Stimulated activated CD4-positive, alpha-beta T cell treated with anti-CD3 and anti-CD28 coated beads, Interleukin-15, amount 100 ng/mL, for 48 hours (primary cell): ENCODE data around the gene CDH2.

Experiments
- DNase-seq, 2 donors: peaks; one replicate each; pipeline ENCODE4 v3.0.0-alpha.2; 2020; ENCODE audit warnings: low read depth in 2 of 2

CDH2 gene

DNA sequence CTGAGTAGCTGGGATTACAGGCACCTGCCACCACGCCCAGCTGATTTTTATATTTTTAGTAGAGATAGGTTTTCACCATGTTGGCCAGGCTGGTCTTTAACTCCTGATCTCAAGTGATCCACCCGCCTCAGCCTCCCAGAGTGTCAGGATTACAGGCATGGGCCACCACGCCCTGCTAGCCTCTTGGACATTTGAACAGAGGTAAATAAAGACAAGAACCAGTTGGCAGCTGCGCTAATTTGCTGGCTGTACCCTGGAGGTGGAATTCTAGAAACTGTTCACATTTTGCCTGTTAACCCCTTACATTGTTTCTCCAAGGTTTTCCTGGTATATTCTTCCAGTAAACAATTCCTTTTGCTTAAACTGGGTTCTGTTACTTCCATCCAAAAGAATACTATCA lies 132.9 kb downstream of the CDH2 start:
- DNase-seq = no peak

DNA sequence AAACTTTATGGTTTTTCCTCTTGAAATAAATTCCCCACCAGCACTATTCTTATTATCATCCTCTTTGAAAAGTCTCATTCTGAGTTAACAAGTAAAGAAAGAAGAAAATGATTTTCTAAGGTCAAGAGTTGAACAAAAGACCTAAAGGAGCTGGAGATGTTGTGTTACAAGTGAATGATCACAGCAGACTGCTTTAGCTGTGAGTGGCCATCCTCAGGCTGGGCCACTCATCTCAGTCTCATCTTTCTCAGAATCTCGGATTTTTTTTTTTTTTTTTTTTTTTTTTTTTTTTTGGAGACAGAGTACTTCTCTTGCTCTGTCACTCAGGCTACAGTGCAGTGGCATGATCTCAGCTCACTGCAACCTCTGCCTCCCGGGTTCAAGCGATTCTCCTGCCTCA lies 133.3 kb downstream of the CDH2 start:
- no peak for DNase-seq

DNA sequence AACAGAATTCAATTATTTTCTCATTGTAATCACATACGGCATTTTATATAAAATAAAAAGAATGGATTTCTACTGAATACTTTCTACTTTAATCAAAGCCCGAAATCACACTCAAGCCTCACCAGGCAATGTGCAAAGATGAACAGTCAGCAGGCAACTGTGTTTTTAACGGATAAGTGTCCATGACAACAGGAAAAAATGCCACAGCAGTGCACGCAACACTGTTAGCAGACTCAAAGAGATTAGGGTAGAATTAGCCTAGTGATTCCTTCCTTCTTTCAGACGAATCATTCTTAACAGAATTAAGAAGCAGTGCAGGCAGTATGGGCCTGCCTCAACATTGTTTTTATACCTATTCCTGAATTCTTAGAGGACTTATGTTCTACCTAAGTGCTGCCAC lies 135.6 kb downstream of the CDH2 start:
- DNase-seq = no peak

DNA sequence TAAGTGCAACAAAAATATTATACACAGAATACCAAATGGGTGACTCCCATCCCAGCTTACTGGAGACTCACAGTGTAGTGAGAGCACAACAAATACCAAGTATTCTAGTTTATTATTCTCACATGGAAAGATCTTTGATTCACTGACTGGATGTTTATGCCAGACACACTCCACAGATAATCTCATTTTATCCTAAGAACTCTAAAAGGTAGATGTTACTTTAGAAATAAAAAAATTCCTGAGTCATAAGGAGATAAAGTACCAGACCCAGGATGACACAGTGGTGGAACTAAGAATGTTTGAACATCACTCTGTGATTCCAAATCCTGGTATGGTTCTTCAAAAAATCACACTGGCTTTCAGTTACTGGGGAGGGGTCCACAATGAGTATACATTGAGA lies 136.2 kb downstream of the CDH2 start:
- DNase-seq = no peak

DNA sequence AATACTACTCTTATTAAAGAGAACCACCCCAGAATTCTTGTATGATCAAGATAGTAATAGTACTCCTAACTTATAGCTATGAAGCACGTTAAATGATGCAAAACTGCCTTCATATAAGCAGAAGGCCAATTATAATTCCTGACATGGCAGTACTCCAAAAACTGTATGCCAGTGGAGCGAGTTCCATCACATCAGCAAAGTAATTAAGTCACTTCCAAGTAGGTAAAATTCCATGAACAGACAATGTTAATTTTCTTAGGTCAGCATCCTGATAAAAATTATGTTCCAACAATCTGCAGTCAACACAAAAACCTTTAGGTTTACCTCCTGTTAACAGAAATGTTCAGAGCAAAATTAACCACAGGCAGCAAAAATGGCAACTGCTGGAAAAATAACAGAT lies 136.7 kb downstream of the CDH2 start:
- DNase-seq = no peak

DNA sequence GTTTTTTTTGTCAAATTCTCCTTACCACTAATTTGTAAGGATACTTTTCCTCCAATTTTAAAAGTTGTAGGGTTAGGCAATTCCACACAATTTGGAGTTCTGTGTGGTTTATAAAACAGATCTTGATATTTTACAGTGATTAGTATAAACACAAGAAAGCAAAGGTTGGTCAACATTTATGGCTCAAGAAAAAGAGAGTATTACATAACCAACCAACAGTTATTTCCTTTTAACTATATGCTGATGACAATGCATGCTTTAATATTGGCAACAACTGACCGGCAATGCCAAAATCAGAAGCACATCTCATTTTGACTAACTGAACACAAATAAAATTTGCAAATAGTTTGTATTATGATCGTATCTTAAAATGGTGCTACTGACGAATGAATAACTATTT lies 137.2 kb downstream of the CDH2 start:
- DNase-seq = no peak

DNA sequence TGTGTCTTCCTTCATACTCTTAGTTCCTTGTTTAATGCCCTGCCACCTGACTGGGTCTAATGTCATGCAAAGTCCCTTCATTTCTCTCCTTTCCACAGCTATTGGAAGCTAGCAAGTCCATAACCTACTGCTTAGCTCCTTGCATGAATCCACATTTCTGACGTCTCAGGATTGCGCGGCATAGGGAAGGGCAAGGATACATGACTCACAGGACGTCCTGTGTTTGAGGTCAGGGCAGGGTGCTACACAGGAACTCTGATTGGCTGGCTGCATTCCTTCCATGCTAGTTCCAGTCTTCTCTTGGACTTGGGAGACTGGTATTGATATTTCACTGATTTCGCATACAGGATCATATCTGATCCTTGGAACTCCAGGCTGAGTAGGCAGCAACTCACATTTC lies 137.9 kb downstream of the CDH2 start:
- DNase-seq = no peak

DNA sequence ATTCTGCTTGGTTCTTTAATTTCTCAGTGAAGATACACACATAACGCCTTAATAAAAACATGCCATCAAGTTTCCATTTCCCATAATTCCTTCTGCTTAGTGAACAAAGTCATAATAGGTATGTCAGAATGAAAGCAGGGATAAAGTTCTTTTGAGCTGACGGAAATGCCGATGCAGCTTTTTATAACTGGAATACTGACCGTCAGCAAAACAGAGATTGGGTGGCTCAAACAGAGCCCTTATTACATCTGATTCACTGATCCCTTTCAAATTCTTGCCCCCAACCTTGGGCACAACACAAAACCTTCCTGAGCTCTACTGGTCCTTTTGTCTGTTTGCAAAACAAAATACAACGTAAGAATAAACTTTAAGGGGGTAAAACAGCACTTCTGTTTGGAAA lies 140.4 kb downstream of the CDH2 start:
- DNase-seq = no peak

DNA sequence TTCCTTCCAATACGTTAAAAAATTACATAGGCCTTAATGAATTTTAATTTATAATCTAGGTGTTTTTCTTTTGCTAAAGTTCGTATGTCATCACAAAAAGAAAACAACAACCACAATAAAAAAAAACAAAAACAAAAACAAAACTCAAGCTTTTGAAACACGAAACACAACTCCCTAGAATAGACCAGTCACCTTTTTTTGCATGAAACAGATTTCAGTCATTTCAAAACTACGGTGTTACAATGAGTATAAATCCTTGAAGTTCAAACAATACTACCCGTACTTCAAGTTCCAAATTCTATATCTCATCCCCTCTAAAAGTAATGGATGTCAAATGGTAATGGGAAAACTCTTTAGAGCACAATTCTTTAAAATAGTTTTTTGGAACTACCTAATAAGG lies 142.4 kb downstream of the CDH2 start:
- DNase-seq = no peak

GRCh38 chr18:28032177-28032576 lies 144.8 kb downstream of the CDH2 start:
- no peak for DNase-seq

DNA sequence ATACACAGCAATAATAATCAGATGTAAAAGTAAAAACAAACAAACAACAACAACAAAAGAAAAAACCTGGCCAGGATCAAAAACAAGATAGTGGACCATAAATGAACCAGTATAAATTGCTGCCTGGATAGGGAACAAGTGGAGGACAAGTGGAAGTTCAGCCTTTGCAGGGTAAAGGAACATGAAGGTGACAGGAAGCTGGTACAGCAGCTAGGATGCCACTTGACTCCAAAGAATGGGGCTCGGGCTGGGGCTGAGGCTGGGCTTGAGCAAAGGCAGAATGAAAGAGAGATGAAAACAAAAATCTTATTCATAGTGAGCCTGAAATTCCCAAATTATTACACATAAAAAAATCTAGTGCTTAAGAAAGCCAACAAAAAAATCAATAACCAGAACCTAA lies 146.5 kb downstream of the CDH2 start:
- no peak for DNase-seq

GRCh38 chr18:28027755-28028154 lies 149.2 kb downstream of the CDH2 start:
- no peak for DNase-seq

DNA sequence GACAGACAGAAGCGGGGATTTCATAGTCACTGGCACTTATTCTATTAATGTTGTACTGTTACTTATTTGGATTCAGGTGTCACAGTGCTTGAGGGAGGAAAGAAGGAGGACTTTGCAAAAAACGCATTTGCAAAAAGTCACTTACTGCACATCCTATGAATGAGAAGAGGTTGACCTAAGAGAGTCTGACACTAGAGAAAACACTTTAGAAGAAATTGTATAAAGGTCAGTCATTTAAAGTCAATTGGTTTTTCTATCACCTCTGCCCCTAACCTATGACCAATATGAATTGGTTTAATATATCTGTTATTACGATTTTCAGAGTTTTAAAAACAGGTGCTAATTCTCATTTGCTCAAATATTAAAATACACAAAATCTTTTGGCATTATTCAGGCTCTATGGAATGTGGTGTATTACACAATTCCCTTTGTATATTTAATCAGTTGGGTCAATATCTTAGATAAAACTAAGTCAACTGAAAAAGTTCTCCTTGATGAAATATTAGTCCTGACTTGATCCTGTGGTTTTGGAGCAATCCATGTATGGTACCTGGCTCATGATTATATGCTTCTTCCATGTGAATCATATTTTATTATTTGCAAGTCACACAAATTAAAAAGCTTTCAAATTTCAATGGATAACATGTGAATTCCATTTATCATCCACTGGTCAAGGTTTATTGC lies 157.4 kb downstream of the CDH2 start:
- no peak for DNase-seq

GRCh38 chr18:28018351-28018750 lies 158.6 kb downstream of the CDH2 start:
- DNase-seq = no peak

GRCh38 chr18:28015671-28016070 lies 161.3 kb downstream of the CDH2 start:
- no peak for DNase-seq

DNA sequence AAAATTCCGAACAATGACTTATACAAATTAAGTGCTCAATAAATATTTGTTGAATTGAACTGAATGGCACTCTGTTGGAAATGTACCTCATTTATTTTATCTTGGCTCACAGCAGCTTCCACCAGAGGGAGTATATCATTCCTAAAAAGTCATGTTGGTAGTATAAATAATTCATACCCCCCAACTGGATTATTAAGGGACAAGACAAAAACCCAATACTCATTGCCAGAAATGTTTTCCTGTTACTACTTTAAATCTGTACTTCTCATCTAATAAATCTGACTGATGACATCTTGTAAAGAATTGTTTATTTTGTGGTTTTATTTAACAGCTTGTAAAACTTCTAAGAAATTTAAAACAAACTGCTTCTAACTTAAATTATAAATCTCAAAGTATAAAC lies 163.9 kb downstream of the CDH2 start:
- DNase-seq = no peak

DNA sequence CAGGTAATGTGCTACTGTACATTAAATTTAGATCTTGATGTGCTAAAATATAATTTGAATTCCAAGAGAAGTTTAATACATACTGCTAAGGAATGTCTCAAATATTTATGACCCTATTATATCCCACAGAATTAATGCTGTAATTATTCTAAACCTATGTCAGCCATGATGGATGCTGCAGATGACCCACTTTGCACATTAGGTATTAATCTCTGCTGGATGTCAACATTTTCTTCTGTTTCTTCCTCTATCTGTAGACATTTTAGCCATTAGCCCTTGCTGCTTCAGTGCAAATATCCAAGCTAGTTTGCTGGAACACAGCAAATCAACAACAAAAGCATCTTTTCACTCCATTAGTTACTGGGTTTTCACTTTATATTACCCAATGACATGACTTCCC lies 164.6 kb downstream of the CDH2 start:
- DNase-seq = no peak

DNA sequence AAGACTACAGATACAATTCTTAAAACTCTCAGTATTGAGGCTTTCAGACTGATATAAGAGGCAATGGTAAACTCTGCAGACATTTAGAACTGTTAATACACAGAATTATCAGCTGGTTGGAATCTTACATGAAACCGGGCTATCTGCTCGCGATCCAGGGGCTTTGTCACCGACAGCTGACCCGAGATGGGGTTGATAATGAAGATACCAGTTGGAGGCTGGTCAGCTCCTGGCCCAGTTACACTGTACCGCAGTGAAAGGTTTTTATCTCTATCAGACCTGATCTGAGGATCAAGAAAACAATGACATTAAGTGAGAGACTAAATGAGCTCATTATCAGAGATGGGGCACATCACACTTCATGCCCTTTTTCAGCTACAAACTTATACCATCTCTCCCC lies 167.3 kb downstream of the CDH2 start:
- DNase-seq = no peak

DNA sequence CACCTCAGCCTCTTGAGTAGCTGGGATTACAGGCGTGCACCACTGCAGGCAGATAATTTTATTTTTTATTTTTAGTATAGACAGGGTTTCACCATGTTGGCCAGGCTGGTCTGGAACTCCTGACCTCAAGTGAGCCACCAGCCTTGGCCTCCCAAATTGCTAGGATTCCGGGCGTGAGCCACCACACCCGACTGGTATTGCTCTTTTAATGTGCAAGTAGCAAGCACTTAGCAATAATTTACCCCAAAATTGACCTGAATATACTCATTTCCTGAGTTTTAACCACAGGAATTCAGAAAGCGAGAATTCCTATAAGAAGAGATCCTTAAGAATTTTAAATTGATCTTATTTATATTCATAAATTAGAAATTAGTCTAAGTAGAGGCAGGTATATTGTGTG lies 169.1 kb downstream of the CDH2 start:
- DNase-seq = no peak

GRCh38 chr18:28005164-28005563 lies 171.8 kb downstream of the CDH2 start:
- DNase-seq = no peak

DNA sequence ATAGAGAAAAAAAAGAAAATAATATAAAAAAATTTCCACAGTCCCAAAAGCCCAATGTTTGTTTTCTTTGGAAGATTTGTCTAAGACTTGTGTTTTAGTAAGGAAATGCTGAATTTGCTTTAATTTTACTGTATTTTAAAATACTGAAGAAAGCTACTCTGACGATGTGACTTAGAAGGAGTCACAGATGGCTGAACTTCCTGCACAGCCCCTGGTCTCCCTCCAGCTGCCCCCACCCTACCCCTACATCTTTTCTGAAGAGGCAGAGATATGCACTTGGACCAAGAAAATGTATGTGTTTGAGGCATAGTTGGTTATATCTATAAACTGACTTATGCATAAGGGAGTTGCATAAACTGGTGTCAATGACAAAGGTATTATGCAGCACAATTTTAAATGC lies 172.3 kb downstream of the CDH2 start:
- no peak for DNase-seq

DNA sequence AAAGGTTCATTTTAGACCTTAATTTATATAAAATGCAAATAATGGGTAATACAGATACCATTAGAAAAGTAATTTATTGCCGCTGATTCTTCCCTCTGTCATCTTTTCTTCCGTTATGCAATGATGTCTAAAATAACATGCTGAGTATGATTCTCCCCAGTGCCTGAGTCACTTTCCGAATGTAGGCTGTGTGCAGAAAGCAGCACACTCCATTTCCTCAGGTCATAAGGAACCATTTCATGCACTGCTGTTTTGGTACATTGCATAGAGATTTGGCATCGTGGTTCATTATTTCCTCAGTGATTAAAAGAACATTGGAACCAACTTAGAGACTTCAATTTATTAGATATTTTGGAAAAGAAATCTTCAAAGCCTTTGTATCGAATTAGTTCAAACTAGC lies 173.5 kb downstream of the CDH2 start:
- no peak for DNase-seq

GRCh38 chr18:28002841-28003240 lies 174.1 kb downstream of the CDH2 start:
- no peak for DNase-seq

GRCh38 chr18:27996801-27997272 lies 180.1 kb downstream of the CDH2 start:
- no peak for DNase-seq
